AG20443 (cell line): ENCODE data around the gene SARDH.

Source experiments
- DNase-seq: peaks from one replicate; pipeline ENCODE4 v3.0.0; 2012; ENCODE audit warnings: low spot score, mixed read lengths

SARDH gene

GRCh38 chr9:133715866-133716563 is 22.1 kb downstream of the SARDH start:
- no peak for DNase-seq

GRCh38 chr9:133715295-133715865 is 22.8 kb downstream of the SARDH start:
- DNase-seq: no peak

GRCh38 chr9:133714606-133715294 is 23.4 kb downstream of the SARDH start:
- no peak for DNase-seq

GRCh38 chr9:133713960-133714495 is 24.1 kb downstream of the SARDH start:
- no peak for DNase-seq

- DNase-seq: no peak
Measured at GRCh38 chr9:133713150-133713959, 24.8 kb downstream of the SARDH start.

GRCh38 chr9:133712221-133713100 is 25.7 kb downstream of the SARDH start:
- DNase-seq: no peak

GRCh38 chr9:133711428-133712220 is 26.5 kb downstream of the SARDH start:
- no peak for DNase-seq

- DNase-seq: no peak
Measured at GRCh38 chr9:133710661-133711427, 27.3 kb downstream of the SARDH start.

GRCh38 chr9:133709691-133710571 is 28.2 kb downstream of the SARDH start:
- DNase-seq: no peak

- DNase-seq: no peak
Measured at GRCh38 chr9:133709015-133709611, 29.0 kb downstream of the SARDH start.

GRCh38 chr9:133708246-133709014 is 29.7 kb downstream of the SARDH start:
- no peak for DNase-seq

GRCh38 chr9:133707763-133708245 is 30.3 kb downstream of the SARDH start:
- no peak for DNase-seq

- DNase-seq: no peak
Measured at GRCh38 chr9:133707065-133707762, 30.9 kb downstream of the SARDH start.

GRCh38 chr9:133706307-133707050 is 31.7 kb downstream of the SARDH start:
- DNase-seq: no peak

- DNase-seq: no peak
Measured at GRCh38 chr9:133705576-133705975, 32.6 kb downstream of the SARDH start.

GRCh38 chr9:133704711-133705181 is 33.4 kb downstream of the SARDH start:
- DNase-seq: no peak
